Spinal cord (tissue), 10 donors: ENCODE results near the gene ZSCAN5C. TPM values are rescaled to one million over a fixed set of nuclear protein-coding genes. Genes with fewer than 3 reads are reported as not detected.
"Not testable (repeated sequence)": the region's sequence is repeated elsewhere in the genome, so short reads cannot be mapped to it uniquely, and the experiment has no call there.

ENCODE experiments used
- DNase-seq, 6 donors: peaks; one replicate each; pipeline versions ENCODE4 v3.0.0 to v3.0.0-alpha.2; 2013 to 2015; ENCODE audit warnings: low spot score in 6 of 6, low read depth in 4 of 6
- H3K27ac ChIP-seq: one replicate; pipeline ENCODE4 v1.5.1; 2013; ENCODE audit warnings: low read depth, low read length, control low read depth
- H3K27me3 ChIP-seq: one replicate; pipeline ENCODE4 v1.6.1; 2013; ENCODE audit warnings: low read length; ENCODE audit not compliant: control insufficient read depth, insufficient read depth
- H3K36me3 ChIP-seq: one replicate; pipeline ENCODE4 v1.6.1; 2013; ENCODE audit warnings: low read length; ENCODE audit not compliant: control insufficient read depth, insufficient read depth
- H3K4me1 ChIP-seq: one replicate; pipeline ENCODE4 v1.6.1; 2013; ENCODE audit warnings: low read length; ENCODE audit not compliant: control insufficient read depth, insufficient read depth
- H3K4me3 ChIP-seq: one replicate; pipeline ENCODE4 v1.5.1; 2013; ENCODE audit warnings: low read depth, low read length, control low read depth
- H3K9me3 ChIP-seq: one replicate; pipeline ENCODE4 v1.6.1; 2013; ENCODE audit warnings: low read length; ENCODE audit not compliant: control insufficient read depth, insufficient read depth
- WGBS: methylation state at CpG from one replicate; pipeline ENCODE4 v1.1.5; 2013; ENCODE audit warnings: missing lambda C conversion rate; ENCODE audit not compliant: insufficient coverage; 5-methylcytosine and 5-hydroxymethylcytosine counted together
- polyA plus RNA-seq, 2 donors: library from polyadenylated mRNA; unstranded; fragments of 120-200 nt; gene quantifications; one replicate each; pipeline ENCODE4 v1.2.1, GENCODE V29; 2013; ENCODE audit not compliant: insufficient read length in 2 of 2
- total RNA-seq, 2 donors: library from RNA; depleted of rRNA in 1 of 2; stranded (reverse); fragments of 120-200 nt in 1 of 2; fragments of >200 nt in 1 of 2; gene quantifications; one replicate each; pipeline versions ENCODE4 v1.2.3 to v1.2.4, GENCODE V29; 2013 to 2014
- donor health status: healthy.

ZSCAN5C gene
- total and polyA plus RNA-seq, 4 donors: not detected

DNA sequence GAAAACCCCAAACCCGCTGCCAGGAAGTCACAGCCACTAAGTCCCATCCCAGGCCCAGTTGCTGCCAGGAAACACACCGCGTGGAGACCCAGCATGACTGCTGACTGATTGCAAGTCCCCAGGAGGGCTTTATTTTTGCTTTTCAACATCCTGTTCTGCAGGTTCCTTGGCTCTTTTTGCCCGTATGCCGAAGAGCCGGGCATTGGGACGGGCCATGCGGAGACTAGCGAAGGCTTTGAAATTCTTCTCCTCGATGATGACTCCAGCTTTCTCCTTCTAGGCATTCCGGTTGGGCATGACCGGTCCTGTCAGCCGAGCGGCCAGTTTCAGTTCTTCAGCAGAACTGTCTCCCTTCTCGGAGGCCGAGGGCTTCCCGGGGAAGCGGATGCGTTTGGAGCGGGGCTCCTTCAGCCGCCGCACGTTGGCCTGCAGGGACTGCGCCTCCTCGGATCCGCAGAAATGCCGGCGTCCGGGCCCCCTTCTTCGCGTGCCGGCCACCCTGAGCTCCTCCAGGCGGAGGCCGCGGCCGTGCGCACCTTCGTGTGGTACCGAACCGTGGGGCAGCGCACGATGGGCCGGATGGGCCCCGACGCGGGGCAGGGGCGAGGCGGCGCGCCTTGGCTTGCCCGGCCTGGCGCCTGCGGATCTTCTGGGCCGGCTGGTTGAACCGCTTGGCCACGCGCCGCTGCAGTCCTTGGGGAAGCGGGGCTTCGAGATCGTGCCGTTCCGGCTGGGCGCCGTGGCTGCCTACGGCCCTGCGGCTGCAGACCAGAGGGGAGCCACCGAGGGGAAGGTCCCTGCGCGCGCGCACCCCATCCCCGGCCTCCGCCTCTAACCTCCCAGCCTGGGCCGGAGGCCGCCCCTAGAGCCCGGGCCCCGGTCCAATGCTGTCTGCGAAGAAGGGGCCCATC lies 15.2 kb downstream of the ZSCAN5C start:
- H3K9me3 ChIP-seq: no peaks in the 10 kb centered on the region
- no peaks in the 10 kb centered on the region for H3K36me3 ChIP-seq
- no peaks in the 10 kb centered on the region for H3K27me3 ChIP-seq
- H3K27ac ChIP-seq: no peak overlapping the region
- 8% methylated on average over 79 of the region's 79 CpGs for WGBS
- DNase-seq: peak in 4 of 6 donors; percentile 2 to 53 (median 34)
- H3K4me3 ChIP-seq: peak overlapping the region; percentile 5
- peaks cover 13% of the 10 kb centered on the region for H3K4me1 ChIP-seq

DNA sequence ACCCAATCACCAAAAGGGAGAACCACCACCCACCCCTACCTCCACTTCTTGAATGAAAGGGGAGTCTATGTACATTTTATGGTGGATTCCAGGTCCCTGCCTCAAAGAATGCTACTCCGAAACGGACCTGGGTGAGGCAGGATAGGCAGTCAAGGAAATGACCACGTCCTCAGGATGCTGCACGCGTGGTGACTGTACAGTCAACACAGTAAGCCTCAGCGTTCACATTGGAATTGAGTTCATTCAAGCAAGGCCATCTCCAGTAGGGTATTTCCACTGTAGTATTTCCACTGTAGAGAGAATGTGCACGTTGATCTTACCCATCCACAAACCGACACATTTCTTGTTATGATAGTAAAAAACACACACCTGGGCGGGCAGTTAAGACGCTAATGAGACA lies 16.9 kb downstream of the ZSCAN5C start:
- Histone ChIP-seq H3K27me3 (no peaks in the 10 kb centered on the region), H3K36me3 (peaks cover 3% of the 10 kb centered on the region), H3K27ac (no peak overlapping the region), H3K9me3 (no peaks in the 10 kb centered on the region), H3K4me1 (peaks cover 13% of the 10 kb centered on the region), H3K4me3 (no peak overlapping the region)
- DNase-seq: no peak
- 95% methylated on average over 6 of the region's 10 CpGs for WGBS

DNA sequence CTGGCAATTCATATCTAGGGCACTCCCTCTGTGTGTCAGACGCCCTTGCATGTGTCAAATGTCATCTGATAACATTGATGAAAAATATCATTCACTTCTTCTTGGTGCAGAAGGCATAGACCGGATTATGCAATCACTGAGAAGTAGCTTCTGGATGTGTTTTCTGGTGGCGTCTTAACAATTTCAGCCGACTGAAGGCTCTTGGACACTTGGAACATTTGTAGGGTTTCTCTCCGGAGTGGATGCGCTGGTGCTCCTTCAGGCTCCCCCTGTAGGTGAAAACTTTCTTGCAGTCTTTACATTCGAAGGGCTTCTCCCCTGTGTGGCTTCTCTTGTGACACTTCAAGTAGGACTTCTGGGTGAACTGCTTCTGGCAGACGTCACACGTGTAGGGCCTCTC lies 19.4 kb downstream of the ZSCAN5C start:
- H3K27ac ChIP-seq, DNase-seq, H3K27me3 ChIP-seq, H3K36me3 ChIP-seq, H3K9me3 ChIP-seq, H3K4me3 ChIP-seq: not testable (repeated sequence)
- peaks cover 13% of the 10 kb centered on the region for H3K4me1 ChIP-seq
- 74% methylated on average over 3 of the region's 9 CpGs for WGBS

DNA sequence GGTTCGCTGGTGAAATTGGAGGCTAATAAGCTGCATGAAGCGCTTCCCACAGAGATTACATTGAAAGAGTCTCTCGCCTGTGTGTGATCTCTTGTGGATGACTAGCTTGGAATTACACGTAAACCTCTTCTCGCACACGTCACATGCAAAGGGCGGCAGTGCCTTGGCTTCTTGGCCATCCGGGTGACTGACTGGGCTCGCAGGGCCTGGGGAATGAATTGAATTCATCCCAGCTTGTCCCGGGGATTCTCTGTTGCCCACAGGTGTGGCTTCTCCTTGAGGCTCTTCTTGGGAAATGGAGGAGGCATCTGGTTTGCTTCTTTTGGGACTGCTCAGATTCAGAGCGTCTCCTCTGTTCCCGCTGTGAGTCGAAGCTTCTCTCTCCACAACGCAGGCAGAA lies 19.8 kb downstream of the ZSCAN5C start:
- H3K4me1 ChIP-seq: peaks cover 9% of the 10 kb centered on the region
- no peaks in the 10 kb centered on the region for H3K9me3 ChIP-seq
- peaks cover 3% of the 10 kb centered on the region for H3K36me3 ChIP-seq
- DNase-seq: no peak
- H3K27ac ChIP-seq: no peak overlapping the region
- H3K27me3 ChIP-seq: no peaks in the 10 kb centered on the region
- WGBS: 93% methylated on average over 11 of the region's 14 CpGs
- H3K4me3 ChIP-seq: no peak overlapping the region

DNA sequence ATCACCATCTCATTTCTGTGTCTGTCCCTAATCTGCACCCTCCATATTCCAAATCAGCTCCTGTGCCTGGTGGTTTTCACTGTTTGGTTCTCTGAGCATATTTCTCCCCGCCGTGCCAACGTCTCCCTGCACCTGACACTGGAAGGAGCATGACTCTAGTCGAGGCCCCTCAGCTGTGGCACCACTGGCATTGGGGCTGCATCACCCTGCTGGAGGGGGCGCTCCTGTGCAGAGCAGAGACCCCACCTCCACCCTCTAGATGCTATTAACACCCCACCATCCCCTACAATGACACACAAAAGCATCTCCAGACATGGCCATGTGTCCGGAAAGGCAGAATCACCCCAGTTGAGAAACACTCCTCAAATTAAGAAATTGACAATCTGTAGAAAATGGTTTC lies 20.8 kb downstream of the ZSCAN5C start:
- no peak for DNase-seq
- Histone ChIP-seq H3K4me1 (peaks cover under 1% of the 10 kb centered on the region), H3K36me3 (peaks cover 3% of the 10 kb centered on the region), H3K27ac (no peak overlapping the region), H3K9me3 (no peaks in the 10 kb centered on the region), H3K27me3 (no peaks in the 10 kb centered on the region), H3K4me3 (no peak overlapping the region)
- 72% methylated on average over 5 of the region's 6 CpGs for WGBS

DNA sequence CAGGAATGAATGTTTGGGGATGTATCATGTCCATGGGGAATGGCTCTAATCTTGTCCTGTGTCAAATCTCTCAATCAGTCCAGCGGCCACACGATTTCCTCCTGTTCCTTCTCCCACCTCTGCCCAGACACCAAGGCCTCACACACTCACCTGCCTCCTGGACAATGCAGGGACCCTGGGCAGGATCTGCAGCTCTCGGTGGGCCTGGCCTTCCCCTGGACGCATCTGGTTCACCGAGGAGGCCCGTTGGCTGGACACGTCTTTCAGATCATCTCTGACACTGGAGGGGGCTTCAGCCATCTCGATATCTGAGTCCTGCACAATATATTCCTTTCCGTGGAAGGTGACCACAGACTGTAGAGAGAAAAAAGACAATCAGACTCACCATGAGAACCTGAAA lies 21.4 kb downstream of the ZSCAN5C start:
- Histone ChIP-seq H3K27me3 (no peaks in the 10 kb centered on the region), H3K27ac (no peak overlapping the region), H3K4me3 (no peak overlapping the region), H3K36me3 (peaks cover 3% of the 10 kb centered on the region), H3K9me3 (no peaks in the 10 kb centered on the region), H3K4me1 (no peaks in the 10 kb centered on the region)
- WGBS: 93% methylated on average over 9 of the region's 9 CpGs
- DNase-seq: no peak

DNA sequence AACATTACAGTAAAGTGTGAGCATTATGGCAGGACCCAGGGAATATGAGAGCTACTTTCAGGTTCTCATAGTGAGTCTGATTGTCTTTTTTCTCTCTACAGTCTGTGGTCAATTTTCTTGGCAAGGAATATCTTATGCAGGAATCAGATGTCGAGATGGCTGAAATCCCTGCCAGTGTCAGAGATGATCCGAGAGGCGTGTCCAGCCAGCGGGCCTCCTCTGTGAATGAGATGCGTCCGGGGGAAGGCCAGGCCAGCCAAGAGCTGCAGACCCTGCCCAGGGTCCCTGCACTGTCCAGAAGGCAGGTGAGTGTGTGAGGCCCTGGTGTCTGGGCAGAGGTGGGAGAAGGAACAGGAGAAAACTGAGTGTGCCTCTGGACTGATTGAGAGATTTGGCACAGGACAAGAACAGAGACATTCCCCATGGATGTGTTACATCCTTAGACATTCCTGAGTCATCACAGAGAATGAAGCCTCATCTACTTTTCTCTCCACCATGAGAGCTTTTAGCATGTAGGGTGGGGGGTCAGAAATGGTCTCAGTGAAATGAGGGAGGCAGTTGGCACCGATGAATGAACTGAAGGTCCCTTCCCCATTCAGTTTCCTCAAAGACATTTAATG lies 43.2 kb downstream of the ZSCAN5C start:
- no peak for DNase-seq
- 97% methylated on average over 6 of the region's 7 CpGs for whole genome bisulfite sequencing
- no peak overlapping the region for H3K4me3 ChIP-seq
- H3K27ac ChIP-seq: no peak overlapping the region
- H3K4me1 ChIP-seq: no peaks in the 10 kb centered on the region
- no peaks in the 10 kb centered on the region for H3K9me3 ChIP-seq
- no peaks in the 10 kb centered on the region for H3K36me3 ChIP-seq
- H3K27me3 ChIP-seq: no peaks in the 10 kb centered on the region

DNA sequence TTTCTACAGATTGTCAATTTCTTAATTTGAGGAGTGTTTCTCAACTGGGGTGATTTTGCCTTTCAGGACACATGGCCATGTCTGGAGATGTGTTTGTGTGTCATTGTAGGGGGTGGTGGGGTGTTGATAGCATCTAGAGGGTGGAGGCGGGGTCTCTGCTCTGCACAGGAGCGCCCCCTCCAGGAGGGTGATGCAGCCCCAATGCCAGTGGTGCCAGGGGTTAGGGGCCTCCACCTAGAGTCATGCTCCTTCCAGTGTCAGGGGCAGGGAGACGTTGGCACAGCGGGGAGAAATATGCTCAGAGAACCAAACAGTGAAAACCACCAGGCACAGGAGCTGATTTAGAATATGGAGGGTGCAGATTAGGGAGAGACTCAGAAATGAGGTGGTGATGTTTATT lies 43.7 kb downstream of the ZSCAN5C start:
- H3K9me3 ChIP-seq, DNase-seq: not testable (repeated sequence)
- 51% methylated on average over 4 of the region's 4 CpGs for WGBS

DNA sequence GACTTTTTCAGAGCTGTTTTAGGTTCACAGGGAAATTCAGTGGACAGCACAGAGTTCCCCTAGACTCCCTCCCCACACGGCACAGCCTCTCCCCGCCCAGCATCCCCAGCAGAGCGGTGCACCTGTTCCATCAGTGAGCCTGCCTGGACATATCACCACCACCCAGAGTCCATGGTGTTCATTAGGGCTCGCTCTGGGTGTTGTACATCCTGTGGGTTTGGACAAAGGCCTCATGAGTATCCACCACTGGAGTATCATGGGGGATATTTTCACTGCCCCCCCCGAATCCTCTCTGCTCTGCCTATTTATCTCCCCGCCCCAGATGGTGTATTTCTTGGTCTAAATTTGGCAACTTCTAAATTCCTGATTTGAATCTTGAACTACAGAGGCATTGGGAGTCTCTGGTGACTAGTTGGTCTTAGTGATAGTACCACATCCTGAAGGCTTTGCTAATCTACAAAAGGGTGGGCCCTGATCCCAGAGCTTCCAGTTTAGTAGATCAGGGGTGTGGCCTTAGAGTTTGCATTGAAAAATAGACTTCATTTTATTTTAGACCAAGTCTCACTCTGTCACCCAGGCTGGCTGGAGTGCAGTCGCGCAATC lies 46.8 kb downstream of the ZSCAN5C start:
- no CpG with 5 or more reads among the region's 8 CpGs for WGBS
- not testable (repeated sequence) for H3K36me3 ChIP-seq, H3K4me3 ChIP-seq, H3K27ac ChIP-seq, DNase-seq, H3K4me1 ChIP-seq, H3K27me3 ChIP-seq, H3K9me3 ChIP-seq

More for the DNA sequence above, 43.7 kb downstream of the ZSCAN5C start:
- not testable (repeated sequence) for H3K36me3 ChIP-seq, H3K27me3 ChIP-seq, H3K27ac ChIP-seq, H3K4me3 ChIP-seq, H3K4me1 ChIP-seq
